KOPT-K1 (cell line): ENCODE results near the gene CARMIL3.
"Not testable (repeated sequence)": the region's sequence is repeated elsewhere in the genome, so short reads cannot be mapped to it uniquely, and the experiment has no call there.

Source experiments
- H3K27ac ChIP-seq: fragments of 200-600 bp; sonication (generic); 2 replicates; pipeline ENCODE4 v1.5.1; 2016; ENCODE audit warnings: antibody characterized with exemption, mild to moderate bottlenecking, low read depth, low read length; ENCODE audit not compliant: poor library complexity, severe bottlenecking
- H3K36me3 ChIP-seq: fragments of 200-600 bp; sonication (generic); 2 replicates; pipeline ENCODE4 v1.5.1; 2017; ENCODE audit warnings: antibody characterized with exemption, mild to moderate bottlenecking, low read length, moderate library complexity; ENCODE audit not compliant: insufficient read depth
- H3K9me3 ChIP-seq: fragments of 200-600 bp; sonication (generic); 2 replicates; pipeline ENCODE4 v1.5.1; 2017; ENCODE audit warnings: antibody characterized with exemption, low read length, mild to moderate bottlenecking; ENCODE audit not compliant: insufficient read depth, poor library complexity, severe bottlenecking

CARMIL3 gene

DNA sequence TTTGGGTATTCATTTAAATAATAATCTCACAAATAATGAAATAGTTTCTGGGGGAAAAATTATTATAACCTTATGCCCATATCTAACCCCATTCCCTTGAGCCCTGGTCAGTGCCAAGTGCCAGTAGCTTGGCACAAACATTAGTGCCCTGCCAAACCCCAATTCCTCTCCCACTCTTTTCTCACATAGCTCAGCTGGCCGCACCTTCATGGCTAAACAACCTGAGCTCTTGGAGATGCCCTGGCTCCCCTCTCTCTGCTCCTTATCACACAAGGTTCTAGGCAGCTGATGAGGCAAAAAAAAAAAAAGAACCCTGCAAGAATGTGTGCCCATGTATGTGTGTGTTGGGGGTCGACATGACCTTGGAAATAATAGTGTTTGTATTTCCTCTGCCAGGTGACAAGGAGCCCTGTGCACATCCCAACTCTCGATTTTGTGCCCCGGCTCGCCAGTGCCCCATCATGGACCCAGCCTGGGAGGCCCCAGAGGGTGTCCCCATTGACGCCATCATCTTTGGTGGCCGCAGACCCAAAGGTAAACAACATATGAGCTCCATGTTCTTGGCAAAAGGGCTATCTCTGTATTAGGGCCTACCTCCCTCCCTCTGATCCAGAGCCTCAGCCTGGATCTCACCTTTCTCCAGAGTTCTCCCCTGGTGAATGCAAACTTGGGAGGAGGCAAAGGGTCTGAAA is 50.7 kb downstream of the CARMIL3 start:
- H3K9me3 ChIP-seq = no peaks in the 10 kb centered on the region
- H3K27ac ChIP-seq = no peak overlapping the region
- H3K36me3 ChIP-seq = no peaks in the 10 kb centered on the region; the same call in 1 of the 2 replicates

DNA sequence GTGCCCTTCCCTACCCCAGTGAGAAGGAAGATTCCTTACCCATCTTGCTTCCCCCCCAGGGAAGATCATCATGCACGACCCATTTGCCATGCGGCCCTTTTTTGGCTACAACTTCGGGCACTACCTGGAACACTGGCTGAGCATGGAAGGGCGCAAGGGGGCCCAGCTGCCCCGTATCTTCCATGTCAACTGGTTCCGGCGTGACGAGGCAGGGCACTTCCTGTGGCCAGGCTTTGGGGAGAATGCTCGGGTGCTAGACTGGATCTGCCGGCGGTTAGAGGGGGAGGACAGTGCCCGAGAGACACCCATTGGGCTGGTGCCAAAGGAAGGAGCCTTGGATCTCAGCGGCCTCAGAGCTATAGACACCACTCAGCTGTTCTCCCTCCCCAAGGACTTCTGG is 51.6 kb downstream of the CARMIL3 start:
- H3K9me3 ChIP-seq = no peaks in the 10 kb centered on the region
- no peak overlapping the region for H3K27ac ChIP-seq
- H3K36me3 ChIP-seq = no peaks in the 10 kb centered on the region; the same call in 1 of the 2 replicates

DNA sequence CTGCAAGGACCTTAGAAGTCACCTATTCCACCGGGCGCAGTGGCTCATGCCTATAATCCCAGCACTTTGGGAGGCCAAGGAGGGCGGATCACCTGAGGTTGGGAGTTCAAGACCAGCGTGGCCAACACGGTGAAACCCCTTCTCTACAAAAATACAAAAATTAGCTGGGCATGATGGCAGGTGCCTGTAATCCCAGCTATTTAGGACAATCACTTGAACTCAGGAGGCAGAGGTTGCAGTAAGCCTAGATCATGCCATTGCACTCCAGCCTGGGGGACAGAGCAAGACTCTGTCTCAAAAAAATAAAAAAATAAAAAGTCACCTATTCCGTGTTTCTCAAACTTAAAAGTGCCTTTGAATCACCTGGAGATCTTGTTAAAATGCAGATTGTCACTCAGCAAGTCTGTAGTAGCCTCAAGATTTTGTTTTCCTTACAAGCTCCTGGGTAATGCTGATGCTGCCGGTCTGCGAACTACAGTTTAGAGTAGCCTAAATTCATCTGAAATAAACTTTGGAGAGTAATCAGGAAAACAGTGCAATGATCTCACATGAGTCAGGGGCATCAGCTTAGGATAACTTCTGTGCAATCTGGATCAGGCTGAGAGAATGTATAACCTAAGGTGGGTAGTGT is 53.9 kb downstream of the CARMIL3 start:
- not testable (repeated sequence) for H3K9me3 ChIP-seq, H3K27ac ChIP-seq, H3K36me3 ChIP-seq

DNA sequence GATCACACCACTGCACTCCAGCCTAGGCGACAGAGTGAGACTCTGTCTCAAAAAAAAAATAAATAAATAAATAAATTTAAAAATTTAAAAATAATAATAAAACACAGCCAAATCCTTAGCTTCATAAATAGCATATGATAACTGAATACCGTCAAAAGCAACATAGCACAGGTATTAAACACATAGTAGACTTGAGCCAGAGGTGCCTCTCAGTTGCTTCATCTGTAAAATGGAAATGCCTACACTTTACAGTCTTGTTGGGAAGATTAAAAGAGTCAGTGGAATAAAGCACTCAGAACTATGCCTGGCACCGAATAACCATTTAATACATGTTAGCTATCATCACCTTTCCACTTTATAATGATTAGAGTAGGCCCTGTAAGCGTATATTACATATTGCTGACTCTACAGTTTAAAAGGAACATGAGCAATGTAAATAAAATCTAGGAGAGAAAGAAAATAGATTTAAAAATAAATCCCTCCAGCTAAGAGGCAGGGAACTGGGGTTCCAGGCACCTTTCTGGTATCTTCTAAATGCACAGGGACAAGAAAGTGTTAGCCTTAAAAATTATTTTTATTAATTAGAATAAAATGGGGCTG is 55.0 kb downstream of the CARMIL3 start:
- Histone ChIP-seq H3K9me3 (no peaks in the 10 kb centered on the region), H3K27ac (no peak overlapping the region), H3K36me3 (no peaks in the 10 kb centered on the region)

DNA sequence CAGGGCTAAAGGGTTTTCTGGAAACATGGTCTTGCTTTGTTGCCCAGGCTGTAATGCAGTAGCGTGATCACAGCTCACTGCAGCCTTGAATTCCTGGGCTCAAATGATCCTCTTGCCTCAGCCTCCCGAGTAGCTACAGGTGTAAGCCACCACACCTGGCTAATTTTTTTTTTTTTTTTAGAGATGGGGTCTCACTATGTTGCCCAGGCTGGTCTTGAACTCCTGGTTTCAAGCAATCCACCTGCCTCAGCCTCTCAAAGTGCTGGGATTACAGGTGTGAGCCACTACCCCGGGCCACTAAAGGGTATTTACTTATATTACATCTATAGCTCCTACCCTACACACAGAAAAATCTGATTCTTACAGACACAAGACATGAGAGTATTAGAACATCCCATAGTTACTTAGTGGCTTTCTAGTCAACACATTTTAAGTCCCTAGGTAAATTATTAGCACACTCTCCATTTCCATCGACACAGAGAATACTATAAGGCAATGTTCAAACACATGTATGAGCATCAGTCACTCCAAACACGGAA is 56.6 kb downstream of the CARMIL3 start:
- peak overlapping the region; percentile 54 for H3K27ac ChIP-seq
- H3K36me3 ChIP-seq = no peaks in the 10 kb centered on the region

DNA sequence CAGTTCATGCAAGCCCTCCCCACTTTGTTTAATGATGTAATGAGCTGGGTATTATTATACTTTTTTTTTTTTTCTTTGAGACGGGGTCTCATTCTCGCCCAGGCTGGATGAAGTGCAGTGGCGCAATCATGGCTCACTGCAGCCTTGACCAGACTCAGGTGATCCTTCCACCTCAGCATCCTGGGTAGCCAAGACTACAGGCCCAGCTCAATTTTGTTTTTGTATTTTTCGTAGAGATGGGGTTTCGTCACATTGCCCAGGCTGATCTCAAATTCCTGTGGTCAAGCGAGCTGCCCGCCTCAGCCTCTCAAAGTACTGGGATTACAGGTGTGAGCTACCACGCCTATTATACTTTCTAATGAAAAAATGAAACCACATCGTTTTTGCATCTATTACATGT is 58.3 kb downstream of the CARMIL3 start:
- Histone ChIP-seq H3K9me3 (no peaks in the 10 kb centered on the region), H3K36me3 (no peaks in the 10 kb centered on the region), H3K27ac (no peak overlapping the region)

More for the DNA sequence above, 56.6 kb downstream of the CARMIL3 start:
- H3K9me3 ChIP-seq = no peaks in the 10 kb centered on the region

DNA sequence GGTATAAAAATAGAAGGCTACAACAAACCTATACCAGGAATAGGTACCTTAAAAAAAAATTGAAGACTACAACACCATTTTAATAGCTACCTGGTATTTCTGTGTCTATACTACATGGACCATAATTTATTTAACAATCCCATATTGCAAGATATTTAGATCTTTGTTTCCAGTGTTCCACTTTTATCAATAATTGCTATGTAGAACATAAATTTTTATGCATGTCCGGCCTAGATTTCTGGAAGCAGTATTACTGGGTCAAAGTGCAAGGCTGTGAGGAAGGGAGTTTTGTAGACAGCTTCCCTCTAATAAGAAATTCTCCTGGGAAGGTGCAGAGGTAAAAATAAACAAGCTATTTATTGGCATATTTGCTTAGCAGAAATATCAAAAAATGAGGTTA is 58.7 kb downstream of the CARMIL3 start:
- no peak overlapping the region for H3K27ac ChIP-seq
- no peaks in the 10 kb centered on the region for H3K36me3 ChIP-seq
- H3K9me3 ChIP-seq = no peaks in the 10 kb centered on the region

DNA sequence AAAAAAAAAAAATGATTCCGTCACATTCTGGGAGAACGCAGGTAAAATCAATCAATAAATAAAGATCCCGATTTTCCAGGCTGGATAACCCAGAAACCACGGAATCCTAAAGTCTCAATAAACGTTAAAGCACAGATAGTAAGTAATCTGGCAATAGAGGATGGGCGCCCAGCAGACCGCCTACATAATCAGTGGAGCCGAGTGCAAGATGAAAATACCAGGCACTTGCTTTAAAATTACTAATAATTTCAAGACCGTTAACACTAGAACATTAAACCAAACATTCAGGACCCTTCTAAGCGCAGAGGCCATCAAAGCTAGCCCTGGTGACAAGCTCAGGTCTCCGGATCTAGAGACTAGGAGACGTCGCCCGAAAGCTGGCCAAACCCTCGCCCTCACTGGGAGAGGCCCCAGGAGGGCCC is 61.6 kb downstream of the CARMIL3 start:
- Histone ChIP-seq H3K9me3 (no peaks in the 10 kb centered on the region), H3K36me3 (peaks cover 24% of the 10 kb centered on the region), H3K27ac (peak overlapping the region; percentile 96)

DNA sequence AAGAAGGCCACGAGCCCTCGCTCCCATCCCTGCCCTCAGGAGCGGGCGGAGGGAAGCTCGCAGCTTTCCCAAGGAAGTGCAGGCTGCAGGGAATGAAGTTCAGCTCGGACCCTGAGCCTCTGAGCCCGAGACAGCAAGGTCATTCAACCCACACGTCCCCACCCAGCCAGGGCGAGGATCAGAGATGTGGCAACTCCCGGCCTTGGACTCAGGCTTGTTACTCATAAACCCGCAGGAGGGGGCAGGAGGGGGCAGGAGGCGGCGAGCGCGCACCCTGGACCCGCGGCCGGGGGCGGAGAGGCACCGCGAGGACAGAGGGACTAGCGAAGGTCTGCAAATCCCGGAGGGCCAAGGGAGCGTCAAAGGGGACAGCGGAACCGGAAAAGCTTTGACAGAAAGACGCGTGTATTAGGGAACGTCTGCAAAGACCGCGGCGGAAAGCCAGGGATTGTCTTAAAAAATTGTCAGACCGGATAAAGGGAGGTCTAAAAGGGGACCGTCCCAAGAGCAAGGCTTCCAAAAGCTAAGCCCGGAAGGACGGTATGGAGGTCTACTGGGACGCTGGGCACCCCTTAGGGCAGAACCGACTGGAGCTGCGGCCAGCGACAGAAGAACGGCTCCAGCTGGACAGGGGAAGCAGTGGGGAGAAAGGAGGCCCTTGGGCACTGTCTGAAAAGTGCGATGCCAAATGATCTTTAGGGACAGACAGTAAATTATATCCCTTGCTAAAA is 62.2 kb downstream of the CARMIL3 start:
- peak overlapping the region; percentile 96 for H3K27ac ChIP-seq
- no peaks in the 10 kb centered on the region for H3K9me3 ChIP-seq
- H3K36me3 ChIP-seq = peaks cover 30% of the 10 kb centered on the region

DNA sequence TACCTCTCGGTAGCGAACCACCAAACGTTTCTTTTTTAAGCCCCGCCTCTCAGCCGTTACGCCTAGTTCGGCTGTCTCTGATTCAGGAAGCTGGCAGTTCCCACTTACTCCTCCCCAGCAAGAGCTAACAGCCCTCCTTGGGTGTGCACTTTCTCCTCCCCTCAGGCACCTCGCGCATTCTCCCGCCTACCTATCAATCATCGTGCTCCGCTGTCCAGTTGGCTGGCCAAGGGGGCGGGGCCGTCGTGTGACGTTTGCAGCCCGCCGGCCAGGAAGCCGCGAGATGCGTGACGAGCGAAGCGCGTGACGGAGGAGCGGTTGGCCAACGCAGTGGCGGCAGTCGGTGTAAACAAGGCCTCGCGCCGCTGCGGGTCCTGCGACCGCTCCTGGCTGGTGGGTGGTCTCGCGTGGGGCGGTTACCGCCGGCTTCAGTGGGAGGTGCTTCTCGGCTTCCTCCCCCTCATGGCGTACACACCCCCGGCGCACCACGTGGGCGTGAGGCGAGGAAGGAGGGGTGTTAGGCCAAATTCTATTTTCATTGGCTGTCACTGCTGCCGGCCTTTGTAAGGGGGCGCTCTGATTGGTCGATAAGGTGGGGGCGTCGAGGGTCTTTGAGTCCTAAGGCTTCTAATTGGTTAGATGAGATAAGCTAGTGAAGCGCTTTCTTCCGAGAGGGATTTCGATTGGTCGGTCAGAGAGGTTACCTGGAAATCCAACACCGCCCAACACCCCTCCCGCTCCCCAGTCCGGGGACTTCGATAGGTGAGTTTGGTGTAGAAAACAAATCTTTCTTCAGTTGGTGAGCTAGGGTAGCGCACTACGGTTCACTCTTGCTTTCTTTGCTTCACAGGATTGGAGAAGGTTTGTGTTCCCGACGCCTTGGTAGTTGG is 63.0 kb downstream of the CARMIL3 start, which contains the start of the genes DCAF11 and NRL:
TSS of gene DCAF11 (plus strand) at position 246 of the 890 bp plus-strand sequence. CDS start 818 bp downstream, outside the sequence.
TSS of gene NRL (minus strand) at position 418 of the 890 bp plus-strand sequence. CDS start 32,101 bp downstream, outside the sequence.
- Histone ChIP-seq H3K9me3 (no peaks in the 10 kb centered on the region), H3K36me3 (peaks cover 38% of the 10 kb centered on the region), H3K27ac (peak within 1 kb of the TSS; percentile 96)

DNA sequence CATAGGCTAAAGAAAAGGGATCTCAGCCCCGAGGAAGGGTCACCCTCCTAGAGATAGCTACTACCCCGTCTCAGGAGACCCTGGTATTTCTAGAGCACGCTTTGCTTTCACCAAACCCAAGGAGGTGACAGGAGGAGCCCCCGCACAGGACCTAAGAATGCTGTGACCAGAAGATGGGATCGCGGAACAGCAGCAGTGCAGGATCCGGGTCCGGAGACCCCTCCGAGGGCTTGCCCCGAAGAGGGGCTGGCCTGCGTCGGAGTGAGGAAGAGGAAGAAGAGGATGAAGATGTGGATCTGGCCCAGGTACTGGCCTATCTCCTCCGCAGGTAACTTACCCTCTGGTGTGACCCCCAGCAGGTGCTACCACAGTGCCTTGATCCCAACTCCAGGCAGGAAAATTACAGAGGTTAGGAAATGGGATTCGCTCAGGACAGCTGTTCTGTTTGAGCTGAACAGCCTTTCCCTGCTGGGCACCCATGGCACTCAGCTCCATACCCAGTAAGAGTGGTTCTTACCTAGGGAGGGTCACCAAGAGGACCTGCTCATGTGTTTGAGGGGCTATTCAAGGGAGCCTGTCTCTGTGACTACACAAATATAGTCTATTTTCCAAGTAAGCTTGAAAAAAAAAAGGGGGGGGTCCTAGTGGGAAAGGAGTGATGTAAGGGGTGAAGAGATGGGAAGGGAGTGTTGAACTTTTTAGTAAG is 63.8 kb downstream of the CARMIL3 start:
- Histone ChIP-seq H3K9me3 (no peaks in the 10 kb centered on the region), H3K27ac (peak overlapping the region; percentile 96), H3K36me3 (peaks cover 43% of the 10 kb centered on the region)

DNA sequence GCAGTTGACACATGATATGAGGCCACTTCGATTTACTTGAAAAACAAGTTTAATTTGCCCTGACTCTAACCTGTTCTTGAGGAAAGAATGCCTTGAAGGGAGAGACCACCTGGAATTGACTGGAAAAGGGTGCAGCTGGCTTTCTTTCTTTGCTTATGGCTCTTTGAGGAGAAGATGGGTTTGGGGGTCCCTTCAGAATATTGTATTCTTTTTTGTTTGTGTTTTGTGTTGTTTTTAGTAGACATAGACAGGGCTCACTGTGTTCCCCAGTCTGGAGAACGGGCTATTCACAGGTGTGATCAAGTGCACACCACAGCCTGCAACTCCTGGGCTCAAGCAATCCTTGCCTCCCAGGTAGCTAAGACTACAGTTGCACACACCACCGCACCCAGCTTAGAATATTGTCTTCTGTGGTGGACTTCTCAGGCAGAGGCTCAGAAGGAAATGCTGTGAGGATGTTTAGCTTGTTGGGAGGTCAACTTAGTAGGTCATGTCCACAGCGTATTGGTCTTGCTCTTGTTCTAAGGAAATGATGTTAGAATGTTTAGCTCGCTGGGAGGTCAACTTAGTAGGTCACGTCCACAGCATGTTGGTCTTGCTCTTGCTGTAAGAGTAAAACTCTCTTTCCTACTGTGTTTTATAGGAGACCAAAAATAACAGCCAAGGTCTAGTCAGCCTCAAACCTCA is 64.5 kb downstream of the CARMIL3 start:
- peaks cover 50% of the 10 kb centered on the region for H3K36me3 ChIP-seq
- H3K9me3 ChIP-seq = no peaks in the 10 kb centered on the region
- H3K27ac ChIP-seq = no peak overlapping the region

DNA sequence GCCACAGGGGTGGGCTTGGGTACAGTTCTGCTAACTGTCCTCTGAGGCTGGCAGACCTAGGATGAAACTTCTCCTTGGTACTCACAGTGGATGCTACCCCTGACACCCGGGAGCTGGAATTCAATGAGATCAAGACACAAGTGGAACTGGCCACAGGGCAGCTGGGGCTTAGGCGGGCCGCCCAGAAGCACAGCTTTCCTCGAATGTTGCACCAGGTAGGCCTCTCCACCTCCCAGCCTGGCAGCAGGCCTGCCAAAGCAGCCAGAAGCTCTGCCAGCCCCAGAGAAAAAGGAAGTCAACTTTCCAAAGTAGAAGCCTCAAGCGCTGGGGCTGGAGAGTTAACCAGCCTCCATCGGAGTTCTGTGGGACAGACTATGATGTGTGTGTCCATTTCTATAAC is 65.4 kb downstream of the CARMIL3 start:
- H3K36me3 ChIP-seq = peaks cover 59% of the 10 kb centered on the region
- no peaks in the 10 kb centered on the region for H3K9me3 ChIP-seq

More for the DNA sequence above, 65.4 kb downstream of the CARMIL3 start:
- H3K27ac ChIP-seq = no peak overlapping the region
